Measurements from ENCODE around the gene LRMDA. TPM values are rescaled to one million over a fixed set of nuclear protein-coding genes. Genes with fewer than 3 reads are reported as not detected.
A peak's percentile ranks its signal among the peaks of the same experiment; 100 is the strongest.

The LRMDA gene
- total and polyA plus RNA-seq, 2 of the 4 experiments (the other 2 are of a cell fraction), result 0.07 TPM; not detected in 1

DNA sequence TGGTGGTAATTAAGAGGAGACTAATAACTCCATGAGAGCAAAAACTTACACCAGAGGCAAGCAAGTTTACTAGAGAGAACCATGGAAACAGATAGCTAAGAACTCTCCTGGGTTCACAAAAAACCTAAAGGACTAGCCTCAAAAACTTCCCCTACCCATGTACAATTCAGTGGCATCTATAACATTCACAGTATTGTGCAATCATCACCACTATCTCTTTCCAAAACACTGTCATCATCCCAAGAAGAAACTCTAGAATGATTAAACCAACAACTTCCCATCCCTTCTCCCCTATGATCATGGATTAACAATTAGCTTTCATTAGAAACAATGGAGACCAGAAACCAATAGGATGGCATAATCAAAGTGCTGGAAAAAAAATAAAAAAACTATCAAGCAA, 1038.3 kb downstream of the LRMDA start:
- Histone ChIP-seq H3K27ac (ENCODE audit: insufficient read depth, low read length) (no peak overlapping the region), H2BK15ac (ENCODE audit: low read depth, low read length) (no peak overlapping the region), H3K79me1 (ENCODE audit: low read depth in 1 of 2, low read length in 2 of 2) (no peaks in the 10 kb centered on the region), H2BK5ac (ENCODE audit: low read depth, low read length, poor library complexity, severe bottlenecking) (no peak overlapping the region), H2AK9ac (replicated peaks; ENCODE audit: low read depth, low read length, poor library complexity) (no peak overlapping the region), H3K9me3 (ENCODE audit: control insufficient read depth, insufficient read depth, low read length) (no peaks in the 10 kb centered on the region), H4K91ac (ENCODE audit: insufficient read depth, low read depth, low read length) (no peak overlapping the region), H3K56ac (ENCODE audit: extremely low read depth, insufficient read depth, low read length) (no peak overlapping the region), H3K9me1 (ENCODE audit: insufficient read depth, low read length) (no peaks in the 10 kb centered on the region), H2BK20ac (ENCODE audit: low read depth, low read length) (no peak overlapping the region), H3K4me2 (ENCODE audit: low read depth, low read length) (no peak overlapping the region), H3K18ac (ENCODE audit: low read depth, low read length) (no peak overlapping the region), H2BK120ac (ENCODE audit: low read depth, low read length) (no peak overlapping the region), H2AK5ac (ENCODE audit: low read depth, low read length) (no peak overlapping the region), H4K20me1 (ENCODE audit: insufficient read depth, low read length) (no peaks in the 10 kb centered on the region), H3K4ac (ENCODE audit: low read depth, low read length) (no peak overlapping the region), H3K27me3 (ENCODE audit: control insufficient read depth, insufficient read depth, low read length) (peaks cover 6% of the 10 kb centered on the region; the same call in 1 of the 2 replicates), H2AFZ (replicated peaks; ENCODE audit: low read length, poor library complexity) (no peak overlapping the region), H3K14ac (replicated peaks; ENCODE audit: low read depth, low read length) (no peak overlapping the region), H3K23ac (ENCODE audit: low read depth, low read length) (no peak overlapping the region), H3K9ac (ENCODE audit: low read depth, low read length) (no peak overlapping the region), H4K8ac (ENCODE audit: low read depth in 2 of 2, low read length in 2 of 2) (no peak overlapping the region), H3K36me3 (ENCODE audit: control insufficient read depth, insufficient read depth, low read length) (no peaks in the 10 kb centered on the region), H3K4me1 (ENCODE audit: control insufficient read depth, insufficient read depth, low read length) (no peaks in the 10 kb centered on the region), H4K5ac (ENCODE audit: low read depth, low read length) (no peak overlapping the region), H3K4me3 (ENCODE audit: insufficient read depth, low read depth, low read length) (no peak overlapping the region)
- in situ Hi-C loops (cut with MboI; ENCODE audit: low sequenced_read_pairs), result no loop called here
- DNase-seq (no peak), ATAC-seq (ENCODE audit: low read depth) (no peak)
- intact Hi-C loops (cut with micrococcal nuclease), result no loop called here
- dilution Hi-C loops (cut with HindIII; ENCODE audit: low sequenced_read_pairs, unreplicated experiment), result no loop called here
- BruUV-seq (replicated peaks), result no TSS peak
- TF ChIP-seq CEBPB (IDR thresholded peaks at IDR 0.05; ENCODE audit: low read depth, low read length), result peak; percentile 93
- TF ChIP-seq, protein P1, sequence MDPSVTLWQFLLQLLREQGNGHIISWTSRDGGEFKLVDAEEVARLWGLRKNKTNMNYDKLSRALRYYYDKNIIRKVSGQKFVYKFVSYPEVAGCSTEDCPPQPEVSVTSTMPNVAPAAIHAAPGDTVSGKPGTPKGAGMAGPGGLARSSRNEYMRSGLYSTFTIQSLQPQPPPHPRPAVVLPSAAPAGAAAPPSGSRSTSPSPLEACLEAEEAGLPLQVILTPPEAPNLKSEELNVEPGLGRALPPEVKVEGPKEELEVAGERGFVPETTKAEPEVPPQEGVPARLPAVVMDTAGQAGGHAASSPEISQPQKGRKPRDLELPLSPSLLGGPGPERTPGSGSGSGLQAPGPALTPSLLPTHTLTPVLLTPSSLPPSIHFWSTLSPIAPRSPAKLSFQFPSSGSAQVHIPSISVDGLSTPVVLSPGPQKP (IDR thresholded peaks at IDR 0.05; ENCODE audit: borderline replicate concordance, low read depth, low read length), result no peak
- POLR2A ChIA-PET (ENCODE audit: unreplicated experiment), result no interaction called here
- CTCF ChIA-PET, result no interaction called here

Data from IMR-90 (cell line).